IMR-90 (cell line): Measurements from ENCODE around the gene ABTB2. TPM values are rescaled to one million over a fixed set of nuclear protein-coding genes. Genes with fewer than 3 reads are reported as not detected.

Source experiments
- ATAC-seq: fragments of 200-7000 bp; cut with Tn5 transposase; 2 replicates; pipeline ENCODE4 v1.9.1; 2020; ENCODE audit warnings: low read depth, mild to moderate bottlenecking, moderate library complexity
- BruUV-seq: library from RNA; stranded (reverse); fragments of 400-500 nt; replicated peaks from 2 replicates; lab custom pipeline; 2021; lab: Mats Ljungman, UMichigan
- CTCF ChIA-PET: fragments of 300-600 bp; formaldehyde crosslinking; extraction: SDS; loops from one replicate; lab custom pipeline; 2021; ENCODE audit warnings: antibody characterized with exemption; lab: Yijun Ruan, JAX
- POLR2A ChIA-PET: fragments of 300-600 bp; sonication (Branson Sonifier 250); formaldehyde crosslinking; loops from one replicate; lab custom pipeline; 2022; ENCODE audit warnings: antibody characterized with exemption; ENCODE audit not compliant: unreplicated experiment; lab: Charles Lee
- DNase-seq: peaks from one replicate; pipeline ENCODE4 v3.0.0; 2013
- H2AFZ ChIP-seq: replicated peaks from 2 replicates; pipeline ENCODE3; 2013; ENCODE audit warnings: low read length, mild to moderate bottlenecking; ENCODE audit not compliant: poor library complexity
- H2AK5ac ChIP-seq: 2 replicates; pipeline ENCODE4 v1.6.1; 2013; ENCODE audit warnings: low read depth, low read length, inconsistent platforms
- H2AK9ac ChIP-seq: replicated peaks from 2 replicates; pipeline ENCODE3; 2013; ENCODE audit warnings: mild to moderate bottlenecking, low read depth, low read length, moderate library complexity; ENCODE audit not compliant: poor library complexity
- H2BK120ac ChIP-seq: 2 replicates; pipeline ENCODE4 v1.6.1; 2013; ENCODE audit warnings: low read depth, low read length, inconsistent platforms
- H2BK15ac ChIP-seq: 3 replicates; pipeline ENCODE4 v1.6.1; 2013; ENCODE audit warnings: low read depth, low read length, inconsistent platforms
- H2BK20ac ChIP-seq: 2 replicates; pipeline ENCODE4 v1.6.1; 2013; ENCODE audit warnings: low read depth, mild to moderate bottlenecking, inconsistent platforms, low read length, moderate library complexity
- H2BK5ac ChIP-seq: 2 replicates; pipeline ENCODE4 v1.6.1; 2013; ENCODE audit warnings: mild to moderate bottlenecking, low read depth, low read length, inconsistent platforms; ENCODE audit not compliant: poor library complexity, severe bottlenecking
- H3K14ac ChIP-seq: replicated peaks from 2 replicates; pipeline ENCODE4 v1.6.1; 2013; ENCODE audit warnings: low read depth, low read length, inconsistent platforms
- H3K18ac ChIP-seq: 2 replicates; pipeline ENCODE4 v1.6.1; 2013; ENCODE audit warnings: low read depth, low read length, control low read depth
- H3K23ac ChIP-seq: 2 replicates; pipeline ENCODE4 v1.6.1; 2013; ENCODE audit warnings: low read depth, low read length, inconsistent platforms
- H3K27ac ChIP-seq: 2 replicates; pipeline ENCODE4 v1.5.1; 2013; ENCODE audit warnings: mild to moderate bottlenecking, control low read depth, low read length; ENCODE audit not compliant: insufficient read depth
- H3K27me3 ChIP-seq: 2 replicates; pipeline ENCODE4 v1.6.1; 2013; ENCODE audit warnings: low read length; ENCODE audit not compliant: control insufficient read depth, insufficient read depth
- H3K36me3 ChIP-seq: 2 replicates; pipeline ENCODE4 v1.6.1; 2013; ENCODE audit warnings: low read length, mixed read lengths; ENCODE audit not compliant: control insufficient read depth, insufficient read depth
- H3K4ac ChIP-seq: 2 replicates; pipeline ENCODE4 v1.6.1; 2013; ENCODE audit warnings: low read depth, low read length, inconsistent platforms
- H3K4me1 ChIP-seq: 2 replicates; pipeline ENCODE4 v1.6.1; 2013; ENCODE audit warnings: low read length, mixed read lengths; ENCODE audit not compliant: control insufficient read depth, insufficient read depth
- H3K4me2 ChIP-seq: 2 replicates; pipeline ENCODE4 v1.6.1; 2013; ENCODE audit warnings: low read depth, mild to moderate bottlenecking, control low read depth, low read length, moderate library complexity
- H3K4me3 ChIP-seq: 2 replicates; pipeline ENCODE4 v1.5.1; 2013; ENCODE audit warnings: low read depth, mild to moderate bottlenecking, control low read depth, low read length, moderate library complexity; ENCODE audit not compliant: insufficient read depth
- H3K56ac ChIP-seq: 2 replicates; pipeline ENCODE4 v1.6.1; 2013; ENCODE audit warnings: low read length, inconsistent platforms; ENCODE audit not compliant: insufficient read depth; ENCODE audit errors: extremely low read depth
- H3K79me1 ChIP-seq, 2 experiments: 2 replicates each; pipeline ENCODE4 v1.6.1; 2013; ENCODE audit warnings: low read length in 2 of 2, inconsistent platforms in 1 of 2, low read depth in 1 of 2
- H3K9ac ChIP-seq: 2 replicates; pipeline ENCODE4 v1.6.1; 2013; ENCODE audit warnings: low read depth, low read length, control low read depth
- H3K9me1 ChIP-seq: 2 replicates; pipeline ENCODE4 v1.6.1; 2013; ENCODE audit warnings: low read length, inconsistent platforms; ENCODE audit not compliant: insufficient read depth
- H3K9me3 ChIP-seq: 2 replicates; pipeline ENCODE4 v1.6.1; 2013; ENCODE audit warnings: low read length; ENCODE audit not compliant: control insufficient read depth, insufficient read depth
- H4K20me1 ChIP-seq: 2 replicates; pipeline ENCODE4 v1.6.1; 2013; ENCODE audit warnings: low read length, inconsistent platforms; ENCODE audit not compliant: insufficient read depth
- H4K5ac ChIP-seq: 2 replicates; pipeline ENCODE4 v1.6.1; 2013; ENCODE audit warnings: mild to moderate bottlenecking, low read depth, low read length, control low read depth
- H4K8ac ChIP-seq, 2 experiments: 2 replicates each; pipeline ENCODE4 v1.6.1; 2013; ENCODE audit warnings: low read depth in 2 of 2, low read length in 2 of 2, control low read depth in 1 of 2, inconsistent platforms in 1 of 2
- H4K91ac ChIP-seq: 2 replicates; pipeline ENCODE4 v1.6.1; 2013; ENCODE audit warnings: low read depth, low read length, inconsistent platforms; ENCODE audit not compliant: insufficient read depth
- MAFK ChIP-seq: IDR thresholded peaks from 2 replicates; pipeline ENCODE4 v1.6.1; 2012; ENCODE audit warnings: low read depth, low read length, improper control_type of control experiment
- WGBS, 2 experiments: methylation state at CpG; one replicate each; pipeline versions ENCODE4 v1.1.5 to v1.1.7; 2013; ENCODE audit warnings: missing lambda C conversion rate in 2 of 2; ENCODE audit not compliant: insufficient read length in 1 of 2; ENCODE audit errors: extremely low coverage in 2 of 2; 5-methylcytosine and 5-hydroxymethylcytosine counted together
- dilution Hi-C: fragments of 300-500 bp; cut with HindIII; formaldehyde crosslinking; loops from one replicate; pipeline ENCODE4 v1.14.3; 2018; ENCODE audit warnings: low sequenced_read_pairs; ENCODE audit not compliant: unreplicated experiment
- in situ Hi-C: fragments of 300-500 bp; cut with MboI; formaldehyde crosslinking; loops from 3 replicates; pipeline ENCODE4 v1.14.3; 2019; ENCODE audit warnings: low sequenced_read_pairs, inconsistent platforms, mixed read lengths
- intact Hi-C: fragments of 100-400 bp; cut with micrococcal nuclease; formaldehyde crosslinking; loops from 2 replicates; pipeline ENCODE4 v1.10.0; 2022
- polyA plus RNA-seq, 3 experiments: library from polyadenylated mRNA; depleted of rRNA; stranded (reverse); fragments of >200 nt; gene quantifications; 2 replicates each; pipeline ENCODE4 v1.2.3, GENCODE V29; 2012; ENCODE audit warnings: low replicate concordance in 1 of 3
- total RNA-seq: library from RNA; depleted of rRNA; stranded (reverse); fragments of >200 nt; gene quantifications from 2 replicates; pipeline ENCODE4 v1.2.3, GENCODE V29; 2012

ABTB2 gene
- total and polyA plus RNA-seq, 2 of the 4 experiments (the other 2 are of a cell fraction), result 0.18 to 2.0 TPM

DNA sequence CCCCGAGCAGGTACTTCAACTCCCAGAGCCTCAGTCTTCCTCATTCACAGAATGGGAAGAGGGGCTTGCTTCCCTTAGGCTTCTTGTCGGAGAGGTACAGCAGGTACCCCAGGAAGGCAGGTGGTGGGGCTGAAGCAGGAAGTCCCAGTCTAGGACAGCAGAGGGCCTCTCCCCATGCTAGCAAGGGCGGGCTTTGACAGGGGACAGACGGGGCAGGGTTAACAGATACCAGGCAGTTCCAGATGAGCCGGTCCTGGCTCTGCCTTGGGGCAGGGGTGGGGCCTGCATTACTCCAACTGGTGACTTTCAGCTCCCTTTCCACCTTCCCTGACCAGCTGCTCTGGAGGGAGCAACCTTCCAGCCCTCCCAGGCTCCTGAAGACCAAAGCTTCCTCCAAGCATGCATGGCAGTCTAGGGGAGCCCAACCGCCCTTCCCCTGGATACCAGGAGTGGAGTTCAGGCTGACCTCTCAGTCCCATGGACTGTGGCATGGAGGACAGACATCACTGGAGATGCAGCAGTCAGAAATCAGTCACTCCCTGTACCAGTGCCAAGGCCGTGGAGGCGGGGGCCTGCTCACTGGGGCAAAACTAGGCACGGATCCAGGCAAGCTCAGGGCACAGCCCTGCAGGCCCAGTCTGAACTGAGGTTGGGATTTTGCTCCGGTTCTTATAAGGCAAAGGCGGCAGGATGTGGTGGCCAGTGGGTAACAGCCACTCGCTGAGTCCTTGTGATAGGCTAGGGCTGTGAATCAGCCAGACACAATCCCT lies 191.8 kb downstream of the ABTB2 start:
- H4K91ac ChIP-seq, result no peak overlapping the region
- H2BK20ac ChIP-seq, result no peak overlapping the region
- no peak overlapping the region for H2AK9ac ChIP-seq
- H3K27me3 ChIP-seq, result peaks cover 4% of the 10 kb centered on the region
- no peak overlapping the region for H3K9ac ChIP-seq
- H4K8ac ChIP-seq, result no peak overlapping the region
- H2BK5ac ChIP-seq, result no peak overlapping the region
- in situ Hi-C loops (no loop called here), intact Hi-C loops (no loop called here), dilution Hi-C loops (no loop called here)
- H4K20me1 ChIP-seq, result no peaks in the 10 kb centered on the region; the same call in 1 of the 2 replicates
- no peak; the same call in 1 of the 2 replicates for ATAC-seq
- H3K79me1 ChIP-seq, result no peaks in the 10 kb centered on the region
- H4K5ac ChIP-seq, result no peak overlapping the region
- no peaks in the 10 kb centered on the region for H3K36me3 ChIP-seq
- no peak overlapping the region for H3K18ac ChIP-seq
- 100% methylated on average over 1 of the region's 12 CpGs; no CpG with 5 or more reads in 1 of the 2 experiments for WGBS, 2 experiments
- no peak overlapping the region for H2AFZ ChIP-seq
- no peak overlapping the region for H3K23ac ChIP-seq
- H2BK15ac ChIP-seq, result no peak overlapping the region
- no peak overlapping the region for H3K14ac ChIP-seq
- no peak overlapping the region for H3K4me2 ChIP-seq
- no peaks in the 10 kb centered on the region; the same call in 1 of the 2 replicates for H3K9me1 ChIP-seq
- ChIA-PET POLR2A (no interaction called here), CTCF (no interaction called here)
- peaks cover 2% of the 10 kb centered on the region; the same call in 1 of the 2 replicates for H3K9me3 ChIP-seq
- TF ChIP-seq MAFK, result no peak
- no peak overlapping the region for H3K27ac ChIP-seq
- H2AK5ac ChIP-seq, result no peak overlapping the region
- H3K4me3 ChIP-seq, result no peak overlapping the region
- no peak for DNase-seq
- peaks cover 4% of the 10 kb centered on the region for H3K4me1 ChIP-seq
- H2BK120ac ChIP-seq, result no peak overlapping the region
- no TSS peak for BruUV-seq
- no peak overlapping the region for H3K56ac ChIP-seq
- no peak overlapping the region for H3K4ac ChIP-seq
